PC-3 (cell line): ENCODE results near the gene USP9Y.

Experiments used
- EZH2 ChIP-seq: fragments of 300-600 bp; sonication (generic); IDR thresholded peaks from one replicate; pipeline ENCODE4 v1.6.1; 2017; ENCODE audit warnings: antibody characterized with exemption, mild to moderate bottlenecking, low read length; ENCODE audit not compliant: unreplicated experiment
- EZH2phosphoT487 ChIP-seq: fragments of 300-600 bp; sonication (generic); IDR thresholded peaks from 2 replicates; pipeline ENCODE4 v1.6.1; 2018; ENCODE audit warnings: mild to moderate bottlenecking, antibody characterized with exemption, low read length, borderline replicate concordance
- TF ChIP-seq, protein P1 (sequence below): fragments of 300-600 bp; sonication (generic); conservative IDR thresholded peaks from 2 replicates; pipeline ENCODE4 v1.5.1; 2017; ENCODE audit warnings: antibody characterized with exemption, low read depth, mild to moderate bottlenecking, low read length

DNA sequence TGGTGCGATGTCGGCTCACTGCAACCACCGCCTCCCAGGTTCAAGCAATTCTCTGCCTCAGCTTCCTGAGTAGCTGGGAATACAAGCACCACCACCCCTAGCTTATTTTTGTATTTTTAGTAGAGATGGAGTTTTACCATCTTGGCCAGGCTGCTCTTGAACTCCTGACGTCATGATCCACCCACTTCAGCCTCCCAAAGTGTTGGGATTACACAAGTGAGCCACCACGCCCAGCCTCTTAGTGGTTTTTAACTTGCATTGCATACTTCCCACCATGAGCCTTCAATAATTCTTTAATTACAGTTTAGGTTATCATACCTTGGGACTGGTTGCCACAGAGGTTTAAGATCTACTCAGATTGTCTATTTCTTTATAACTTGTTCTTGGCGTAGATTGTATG, 14.3 kb downstream of the USP9Y start:
- TF ChIP-seq EZH2phosphoT487 (no peak), EZH2 (no peak)
- TF ChIP-seq, protein P1, sequence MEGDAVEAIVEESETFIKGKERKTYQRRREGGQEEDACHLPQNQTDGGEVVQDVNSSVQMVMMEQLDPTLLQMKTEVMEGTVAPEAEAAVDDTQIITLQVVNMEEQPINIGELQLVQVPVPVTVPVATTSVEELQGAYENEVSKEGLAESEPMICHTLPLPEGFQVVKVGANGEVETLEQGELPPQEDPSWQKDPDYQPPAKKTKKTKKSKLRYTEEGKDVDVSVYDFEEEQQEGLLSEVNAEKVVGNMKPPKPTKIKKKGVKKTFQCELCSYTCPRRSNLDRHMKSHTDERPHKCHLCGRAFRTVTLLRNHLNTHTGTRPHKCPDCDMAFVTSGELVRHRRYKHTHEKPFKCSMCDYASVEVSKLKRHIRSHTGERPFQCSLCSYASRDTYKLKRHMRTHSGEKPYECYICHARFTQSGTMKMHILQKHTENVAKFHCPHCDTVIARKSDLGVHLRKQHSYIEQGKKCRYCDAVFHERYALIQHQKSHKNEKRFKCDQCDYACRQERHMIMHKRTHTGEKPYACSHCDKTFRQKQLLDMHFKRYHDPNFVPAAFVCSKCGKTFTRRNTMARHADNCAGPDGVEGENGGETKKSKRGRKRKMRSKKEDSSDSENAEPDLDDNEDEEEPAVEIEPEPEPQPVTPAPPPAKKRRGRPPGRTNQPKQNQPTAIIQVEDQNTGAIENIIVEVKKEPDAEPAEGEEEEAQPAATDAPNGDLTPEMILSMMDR = no peak
